Kidney (tissue), 14 donors: ENCODE measurements around the gene WDR81. TPM values are rescaled to one million over a fixed set of nuclear protein-coding genes. Genes with fewer than 3 reads are reported as not detected.
A peak's percentile ranks its signal among the peaks of the same experiment; 100 is the strongest.

Experiments used
- DNase-seq, 5 donors: peaks; one replicate each; pipeline ENCODE4 v3.0.0-alpha.2; 2013 to 2020
- FAIRE-seq: peaks from 2 replicates; lab custom pipeline; 2012; peaks lifted over from hg19 to GRCh38; lab: Jason Lieb, UNC
- H3K27ac ChIP-seq, 2 donors: one replicate each; pipeline ENCODE4 v1.7.0; 2013; ENCODE audit warnings: low read depth in 2 of 2, low read length in 2 of 2, inconsistent platforms in 1 of 2
- H3K27me3 ChIP-seq: one replicate; pipeline ENCODE4 v1.7.1; 2013; ENCODE audit warnings: low read length, inconsistent platforms; ENCODE audit not compliant: control insufficient read depth, insufficient read depth
- H3K36me3 ChIP-seq, 3 donors: one replicate each; pipeline versions ENCODE4 v1.7.0 to v1.7.1; 2013; ENCODE audit warnings: low read length in 3 of 3, control low read depth in 1 of 3, inconsistent platforms in 1 of 3; ENCODE audit not compliant: insufficient read depth in 3 of 3, control insufficient read depth in 2 of 3
- H3K4me1 ChIP-seq, 3 donors: one replicate each; pipeline versions ENCODE4 v1.7.0 to v1.7.1; 2013; ENCODE audit warnings: low read length in 3 of 3, inconsistent platforms in 1 of 3, low read depth in 1 of 3; ENCODE audit not compliant: control insufficient read depth in 2 of 3, insufficient read depth in 2 of 3
- H3K4me3 ChIP-seq, 3 donors: one replicate each; pipeline versions ENCODE4 v1.7.0 to v1.8.1; 2013; ENCODE audit warnings: low read length in 3 of 3, control low read depth in 1 of 3, inconsistent platforms in 1 of 3
- H3K9ac ChIP-seq, 3 donors: one replicate each; pipeline versions ENCODE4 v1.7.0 to v1.7.1; 2013; ENCODE audit warnings: low read length in 3 of 3, control low read depth in 1 of 3, inconsistent platforms in 1 of 3
- H3K9me3 ChIP-seq, 3 donors: one replicate each; pipeline versions ENCODE4 v1.7.0 to v1.7.1; 2013; ENCODE audit warnings: low read length in 3 of 3, control low read depth in 1 of 3, inconsistent platforms in 1 of 3; ENCODE audit not compliant: control insufficient read depth in 2 of 3, insufficient read depth in 1 of 3
- intact Hi-C: fragments of 100-400 bp; cut with DNase I; formaldehyde crosslinking; loops from one replicate; pipeline ENCODE4 v1.11.1; 2022
- polyA plus RNA-seq: library from polyadenylated mRNA; stranded (reverse); fragments of 350-450 nt; fragmentation: Illumina TruSeq; extraction: RNeasy Lipid Tissue Mini Kit (QIAGEN cat#74804); gene quantifications from one replicate; pipeline ENCODE4 v1.2.3, GENCODE V29; 2014; ENCODE audit warnings: low read depth, low replicate concordance; ENCODE audit not compliant: insufficient read depth
- total RNA-seq: library from RNA; stranded (reverse); fragmentation: NEBNext Ultra II Directional; extraction: Animal tissue kit (Norgen Biotek cat#: 25700); gene quantifications from one replicate; pipeline ENCODE4 v1.2.1, GENCODE V29; 2021
- TF ChIP-seq, protein P1 (sequence below): IDR thresholded peaks from 3 replicates; pipeline ENCODE4 v1.5.1; 2012; ENCODE audit warnings: mild to moderate bottlenecking, moderate library complexity, borderline replicate concordance; ENCODE audit not compliant: insufficient read depth; ENCODE audit errors: extremely low read depth
- donor health status: control.
- donor health status: control.
- donor health status: control.
- donor health status: control.
- donor health status: control.
- donor health status: DM: yes; HTN: yes; CAD: no.
- donor health status: Normal renal cell carcinoma (clear cell type).

The WDR81 gene
- total and polyA plus RNA-seq, 2 donors from 2014 or later, result 16.1 to 28.5 TPM

GRCh38 chr17:1742371-1743087 is 18.0 kb downstream of the WDR81 start, which contains the start of gene SERPINF2:
TSS of gene SERPINF2 (plus strand) at chr17:1742871. CDS start at chr17:1744996, 2,125 bp downstream.
- intact Hi-C loops, result no loop called here
- H3K9me3 ChIP-seq, result no peaks in the 10 kb centered on the region
- no peaks in the 10 kb centered on the region for H3K27me3 ChIP-seq
- FAIRE-seq, result no peak
- peaks cover 0 to 6% (median 4%) of the 10 kb centered on the region in 3 donors for H3K4me1 ChIP-seq
- H3K9ac ChIP-seq, result no peak within 1 kb of the TSS
- H3K4me3 ChIP-seq, result peak within 1 kb of the TSS in 2 of 3 donors; percentile 63 to 64
- TF ChIP-seq, protein P1, sequence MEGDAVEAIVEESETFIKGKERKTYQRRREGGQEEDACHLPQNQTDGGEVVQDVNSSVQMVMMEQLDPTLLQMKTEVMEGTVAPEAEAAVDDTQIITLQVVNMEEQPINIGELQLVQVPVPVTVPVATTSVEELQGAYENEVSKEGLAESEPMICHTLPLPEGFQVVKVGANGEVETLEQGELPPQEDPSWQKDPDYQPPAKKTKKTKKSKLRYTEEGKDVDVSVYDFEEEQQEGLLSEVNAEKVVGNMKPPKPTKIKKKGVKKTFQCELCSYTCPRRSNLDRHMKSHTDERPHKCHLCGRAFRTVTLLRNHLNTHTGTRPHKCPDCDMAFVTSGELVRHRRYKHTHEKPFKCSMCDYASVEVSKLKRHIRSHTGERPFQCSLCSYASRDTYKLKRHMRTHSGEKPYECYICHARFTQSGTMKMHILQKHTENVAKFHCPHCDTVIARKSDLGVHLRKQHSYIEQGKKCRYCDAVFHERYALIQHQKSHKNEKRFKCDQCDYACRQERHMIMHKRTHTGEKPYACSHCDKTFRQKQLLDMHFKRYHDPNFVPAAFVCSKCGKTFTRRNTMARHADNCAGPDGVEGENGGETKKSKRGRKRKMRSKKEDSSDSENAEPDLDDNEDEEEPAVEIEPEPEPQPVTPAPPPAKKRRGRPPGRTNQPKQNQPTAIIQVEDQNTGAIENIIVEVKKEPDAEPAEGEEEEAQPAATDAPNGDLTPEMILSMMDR, result no peak
- peak in 4 of 5 donors; percentile 87 to 92 (median 89) for DNase-seq
- no peaks in the 10 kb centered on the region for H3K36me3 ChIP-seq
- H3K27ac ChIP-seq, result peak within 1 kb of the TSS; percentile 59 to 74

GRCh38 chr17:1743088-1743439 is 18.6 kb downstream of the WDR81 start:
- no peaks in the 10 kb centered on the region for H3K27me3 ChIP-seq
- H3K9ac ChIP-seq, result no peak overlapping the region
- FAIRE-seq (no peak), DNase-seq (no peak)
- H3K9me3 ChIP-seq, result no peaks in the 10 kb centered on the region
- intact Hi-C loops, result no loop called here
- H3K4me1 ChIP-seq, result peaks cover 0 to 4% (median under 1%) of the 10 kb centered on the region in 3 donors
- peak overlapping the region; percentile 54 to 74 for H3K27ac ChIP-seq
- TF ChIP-seq, protein P1, result no peak
- peak overlapping the region in 2 of 3 donors; percentile 63 to 64 for H3K4me3 ChIP-seq
- no peaks in the 10 kb centered on the region for H3K36me3 ChIP-seq

DNA sequence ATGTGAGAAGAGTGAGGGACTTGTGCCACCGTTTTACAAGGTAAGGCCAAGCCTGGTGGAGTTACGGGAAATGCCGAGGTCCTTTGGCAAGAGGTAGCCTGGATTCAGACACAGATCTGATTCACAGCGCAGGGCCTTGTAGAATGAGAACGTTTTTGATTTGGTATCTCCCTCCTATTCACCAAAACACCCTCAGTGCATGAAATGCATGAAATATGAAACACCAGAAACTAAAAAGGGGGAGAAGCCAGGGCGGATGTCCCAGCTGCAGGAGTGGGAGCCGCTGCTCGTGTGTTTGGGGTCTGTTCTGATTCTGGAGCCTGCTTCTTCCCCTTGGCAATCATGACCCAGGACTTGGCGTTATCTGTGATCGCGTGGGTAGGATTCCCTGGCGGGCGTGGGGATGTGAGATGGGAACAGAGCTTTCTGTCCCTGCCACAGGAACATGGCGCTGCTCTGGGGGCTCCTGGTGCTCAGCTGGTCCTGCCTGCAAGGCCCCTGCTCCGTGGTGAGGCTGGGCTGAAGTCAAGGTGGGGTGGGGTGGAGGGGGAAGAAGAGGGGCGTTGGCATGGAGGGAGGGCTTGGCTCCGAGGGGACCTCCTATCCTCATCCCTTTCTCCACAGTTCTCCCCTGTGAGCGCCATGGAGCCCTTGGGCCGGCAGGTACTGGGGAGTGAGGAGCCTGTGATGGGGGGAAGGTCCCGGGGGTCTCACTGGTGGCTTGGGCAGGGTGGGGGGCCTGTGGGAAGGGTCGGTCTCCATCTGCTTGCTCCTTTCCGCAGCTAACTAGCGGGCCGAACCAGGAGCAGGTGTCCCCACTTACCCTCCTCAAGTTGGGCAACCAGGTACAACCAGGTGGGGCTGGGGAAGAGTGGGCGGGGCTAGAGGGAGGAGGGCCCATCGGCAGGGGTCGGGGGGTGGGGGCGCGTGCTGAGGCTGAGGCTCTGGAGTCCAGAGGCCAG is 20.3 kb downstream of the WDR81 start:
- Histone ChIP-seq H3K27ac (no peak overlapping the region), H3K4me3 (peak overlapping the region in 2 of 3 donors; percentile 59 to 72), H3K4me1 (peaks cover 0 to 4% (median 0%) of the 10 kb centered on the region in 3 donors), H3K27me3 (no peaks in the 10 kb centered on the region), H3K9ac (no peak overlapping the region), H3K9me3 (no peaks in the 10 kb centered on the region), H3K36me3 (no peaks in the 10 kb centered on the region)
- peak in 1 of 5 donors; percentile 32 for DNase-seq
- no peak for FAIRE-seq
- intact Hi-C loops, result no loop called here
- TF ChIP-seq, protein P1, result no peak
